ENCODE measurements around the gene IPO13.

Gene IPO13

GRCh38 chr1:43932786-43933385, 13.9 kb upstream of the IPO13 start:
- Histone ChIP-seq H3K27me3 (ENCODE audit: insufficient read depth, low read length, poor library complexity) (no peaks in the 10 kb centered on the region), H2AFZ (ENCODE audit: low read depth, low read length) (no peak overlapping the region), H3K79me2 (ENCODE audit: insufficient read depth, low read length) (no peaks in the 10 kb centered on the region), H3K9ac (ENCODE audit: low read depth, low read length) (no peak overlapping the region), H3K4me3 (ENCODE audit: low read depth in 1 of 2, low read length in 2 of 2) (no peak overlapping the region), H3K4me2 (ENCODE audit: insufficient read depth, low read length) (no peak overlapping the region), H3K4me1 (ENCODE audit: insufficient read depth, low read length) (no peaks in the 10 kb centered on the region), H4K20me1 (ENCODE audit: insufficient read depth, low read length) (no peaks in the 10 kb centered on the region), H3K9me3 (ENCODE audit: insufficient read depth, low read length, severe bottlenecking) (no peaks in the 10 kb centered on the region), H3K36me3 (ENCODE audit: insufficient read depth, low read length) (peaks cover 7% of the 10 kb centered on the region), H3K27ac (ENCODE audit: low read length) (no peak overlapping the region)
- ATAC-seq (ENCODE audit: insufficient read depth, low read depth) = no peak
- no peak for TF ChIP-seq EZH2 (IDR thresholded peaks at IDR 0.05; ENCODE audit: borderline replicate concordance, low read depth, low read length, severe bottlenecking)
- DNase-seq = no peak

- TF ChIP-seq EZH2 (IDR thresholded peaks at IDR 0.05; ENCODE audit: borderline replicate concordance, low read depth, low read length, severe bottlenecking) (no peak), CTCF (IDR thresholded peaks at IDR 0.05; ENCODE audit: borderline replicate concordance, extremely low read depth, low read length, poor library complexity, severe bottlenecking) (no peak)
- Histone ChIP-seq H3K4me3 (ENCODE audit: low read depth in 1 of 2, low read length in 2 of 2) (no peak within 1 kb of the TSS), H4K20me1 (ENCODE audit: insufficient read depth, low read length) (no peaks in the 10 kb centered on the region), H3K79me2 (ENCODE audit: insufficient read depth, low read length) (no peaks in the 10 kb centered on the region), H2AFZ (ENCODE audit: low read depth, low read length) (no peak within 1 kb of the TSS), H3K4me1 (ENCODE audit: insufficient read depth, low read length) (no peaks in the 10 kb centered on the region), H3K4me2 (ENCODE audit: insufficient read depth, low read length) (no peak within 1 kb of the TSS), H3K9ac (ENCODE audit: low read depth, low read length) (no peak within 1 kb of the TSS), H3K27me3 (ENCODE audit: insufficient read depth, low read length, poor library complexity) (no peaks in the 10 kb centered on the region), H3K36me3 (ENCODE audit: insufficient read depth, low read length) (peaks cover 7% of the 10 kb centered on the region), H3K27ac (ENCODE audit: low read length) (no peak within 1 kb of the TSS), H3K9me3 (ENCODE audit: insufficient read depth, low read length, severe bottlenecking) (no peaks in the 10 kb centered on the region)
- ATAC-seq (ENCODE audit: insufficient read depth, low read depth) = no peak
- no peak for DNase-seq
Observed at GRCh38 chr1:43933386-43934100, 13.2 kb upstream of the IPO13 start, which contains the start of gene ARTN. TSS of gene ARTN (plus strand) at chr1:43933801. CDS start at chr1:43935657, 1,856 bp downstream.

- no peaks in the 10 kb centered on the region for H3K79me2 ChIP-seq (ENCODE audit: insufficient read depth, low read length)
- no peak overlapping the region for H3K4me2 ChIP-seq (ENCODE audit: insufficient read depth, low read length)
- no peak overlapping the region for H2AFZ ChIP-seq (ENCODE audit: low read depth, low read length)
- no peaks in the 10 kb centered on the region for H3K4me1 ChIP-seq (ENCODE audit: insufficient read depth, low read length)
- TF ChIP-seq CTCF (IDR thresholded peaks at IDR 0.05; ENCODE audit: borderline replicate concordance, extremely low read depth, low read length, poor library complexity, severe bottlenecking) (peak; percentile 96), EZH2 (IDR thresholded peaks at IDR 0.05; ENCODE audit: borderline replicate concordance, low read depth, low read length, severe bottlenecking) (no peak)
- H3K9me3 ChIP-seq (ENCODE audit: insufficient read depth, low read length, severe bottlenecking) = no peaks in the 10 kb centered on the region
- H3K4me3 ChIP-seq (ENCODE audit: low read depth in 1 of 2, low read length in 2 of 2) = no peak overlapping the region
- no peaks in the 10 kb centered on the region for H3K27me3 ChIP-seq (ENCODE audit: insufficient read depth, low read length, poor library complexity)
- H4K20me1 ChIP-seq (ENCODE audit: insufficient read depth, low read length) = no peaks in the 10 kb centered on the region
- ATAC-seq (ENCODE audit: insufficient read depth, low read depth) (peak; percentile 82), DNase-seq (peak; percentile 68)
- no peak overlapping the region for H3K27ac ChIP-seq (ENCODE audit: low read length)
- peaks cover 7% of the 10 kb centered on the region for H3K36me3 ChIP-seq (ENCODE audit: insufficient read depth, low read length)
- no peak overlapping the region for H3K9ac ChIP-seq (ENCODE audit: low read depth, low read length)
Observed at GRCh38 chr1:43934101-43934985, 12.4 kb upstream of the IPO13 start.
